K562 (cell line): Measurements from ENCODE around the gene PDZD2. TPM values are rescaled to one million over a fixed set of nuclear protein-coding genes. Genes with fewer than 3 reads are reported as not detected.

Source experiments
- ATAC-seq: fragments of 200-7000 bp; cut with Tn5 transposase; 3 replicates; pipeline ENCODE4 v1.9.1; 2020; ENCODE audit warnings: moderate library complexity
- BruUV-seq: library from RNA; stranded (reverse); fragments of 400-500 nt; replicated peaks from 2 replicates; lab custom pipeline; 2021; lab: Mats Ljungman, UMichigan
- CTCF ChIA-PET: fragments of 300-600 bp; formaldehyde crosslinking; extraction: SDS; loops from one replicate; lab custom pipeline; 2021; ENCODE audit warnings: low intra/inter-chr PET ratio; lab: Yijun Ruan, JAX
- POLR2A ChIA-PET: fragments of 300-600, 350-650 bp; sonication (Branson Sonifier 250); formaldehyde crosslinking; extraction: SDS; loops from one replicate; lab custom pipeline; 2021; ENCODE audit warnings: antibody characterized with exemption, inconsistent platforms; lab: Yijun Ruan, JAX
- DNase-seq, 4 experiments: peaks; one replicate each; pipeline versions ENCODE4 v3.0.0 to v3.0.0-alpha.2; 2011 to 2018; ENCODE audit warnings: low spot score in 3 of 4, mixed read lengths in 3 of 4; ENCODE audit errors: extremely low read depth in 1 of 4
- FAIRE-seq: peaks from 2 replicates; lab custom pipeline; 2011; peaks lifted over from hg19 to GRCh38; lab: Jason Lieb, UNC
- H2AFZ ChIP-seq: 2 replicates; pipeline ENCODE4 v1.6.0; 2011; ENCODE audit warnings: low read depth, low read length, control low read depth, inconsistent platforms
- H3K27ac ChIP-seq: fragments of 200-600 bp; 3 replicates; pipeline ENCODE4 v1.8.0; 2011; ENCODE audit warnings: low read depth, mild to moderate bottlenecking, control low read depth, inconsistent platforms, low read length, moderate library complexity, mixed read lengths; ENCODE audit errors: extremely low read depth
- H3K27me3 ChIP-seq, 2 experiments: fragments of 300-600 bp in 1 of 2; 2 replicates in 1 of 2; 3 replicates in 1 of 2; pipeline versions ENCODE4 v1.6.0 to v1.8.0; 2011; ENCODE audit warnings: inconsistent platforms in 2 of 2, low read length in 2 of 2, mild to moderate bottlenecking in 1 of 2, mixed read lengths in 1 of 2, moderate library complexity in 1 of 2; ENCODE audit not compliant: control insufficient read depth in 2 of 2, insufficient read depth in 2 of 2
- H3K36me3 ChIP-seq: fragments of 300-600 bp; 3 replicates; pipeline ENCODE4 v1.8.0; 2011; ENCODE audit warnings: mild to moderate bottlenecking, low read length, inconsistent platforms; ENCODE audit not compliant: control insufficient read depth, insufficient read depth
- H3K4me1 ChIP-seq, 2 experiments: fragments of 200-600 bp in 1 of 2; replicated peaks in 1 of 2; 2 replicates in 1 of 2; 3 replicates in 1 of 2; pipeline versions ENCODE4 v1.5.1 to v1.8.0; 2011; ENCODE audit warnings: inconsistent platforms in 2 of 2, low read length in 2 of 2, mild to moderate bottlenecking in 1 of 2, mixed read lengths in 1 of 2, moderate library complexity in 1 of 2; ENCODE audit not compliant: control insufficient read depth in 2 of 2, insufficient read depth in 2 of 2
- H3K4me2 ChIP-seq: 2 replicates; pipeline ENCODE4 v1.6.1; 2011; ENCODE audit warnings: low read length, control low read depth, inconsistent platforms, mixed read lengths; ENCODE audit not compliant: insufficient read depth
- H3K4me3 ChIP-seq: fragments of 200-600 bp; sonication (generic), shearing (Covaris generic); 2 replicates; pipeline ENCODE4 v1.5.1; 2016; ENCODE audit warnings: control low read depth, inconsistent platforms
- H3K79me2 ChIP-seq: fragments of 200-600 bp; 3 replicates; pipeline ENCODE4 v1.8.0; 2011; ENCODE audit warnings: low read length, inconsistent platforms; ENCODE audit not compliant: control insufficient read depth, insufficient read depth
- H3K9ac ChIP-seq, 2 experiments: 2 replicates each; pipeline versions ENCODE4 v1.6.0 to v1.6.1; 2011; ENCODE audit warnings: low read depth in 2 of 2, low read length in 2 of 2, control low read depth in 1 of 2, inconsistent platforms in 1 of 2, mild to moderate bottlenecking in 1 of 2, mixed read lengths in 1 of 2; ENCODE audit not compliant: insufficient read depth in 1 of 2
- H3K9me1 ChIP-seq: one replicate; pipeline ENCODE4 v1.6.0; 2011; ENCODE audit warnings: inconsistent platforms, mild to moderate bottlenecking, low read length, moderate library complexity; ENCODE audit not compliant: control insufficient read depth, insufficient read depth
- H3K9me3 ChIP-seq: replicated peaks from 2 replicates; pipeline ENCODE4 v1.5.1; 2011; ENCODE audit warnings: low read depth, low read length, inconsistent platforms; ENCODE audit not compliant: control insufficient read depth, insufficient read depth
- H4K20me1 ChIP-seq: replicated peaks from 2 replicates; pipeline ENCODE4 v1.6.1; 2011; ENCODE audit warnings: low read length, inconsistent platforms, mixed read lengths; ENCODE audit not compliant: control insufficient read depth, insufficient read depth
- NFE2L1 ChIP-seq: fragments of 450-650 bp; IDR thresholded peaks from 2 replicates; pipeline ENCODE4 v1.6.1; 2016; ENCODE audit warnings: missing genetic modification characterization, low read depth, mild to moderate bottlenecking, missing compliant biosample characterization, moderate library complexity, borderline replicate concordance
- TRIM28 ChIP-seq: fragments of 450-650 bp; IDR thresholded peaks from 2 replicates; pipeline ENCODE4 v1.6.1; 2017
- ZNF232 ChIP-seq: sonication (generic); formaldehyde crosslinking; IDR thresholded peaks from 2 replicates; pipeline ENCODE4 v1.8.0; 2022; ENCODE audit warnings: mild to moderate bottlenecking, missing genetic modification reagents
- WGBS: fragments of 100-300 bp; shearing (Covaris generic); methylation state at CpG from one replicate; pipeline ENCODE4 v1.1.6; 2016; ENCODE audit warnings: low coverage, mixed read lengths; ENCODE audit not compliant: insufficient coverage; ENCODE audit errors: missing lambda C conversion rate; 5-methylcytosine and 5-hydroxymethylcytosine counted together
- in situ Hi-C: fragments of 300-500 bp; cut with MboI; formaldehyde crosslinking; loops from 4 replicates; pipeline ENCODE4 v1.15.0; 2018; ENCODE audit warnings: inconsistent platforms, mixed read lengths
- intact Hi-C: fragments of 100-400 bp; cut with micrococcal nuclease; formaldehyde crosslinking; loops from 2 replicates; pipeline ENCODE4 v1.14.2; 2022
- polyA plus RNA-seq, 8 experiments: library from polyadenylated mRNA; depleted of rRNA in 4 of 8; stranded (reverse) in 5 of 8; unstranded in 3 of 8; fragments of >200 nt; fragmentation: Nextera tagmentation in 2 of 8; fragmentation: Illumina TruSeq in 1 of 8; extraction: Ambion mirVana in 2 of 8; extraction: Trizol in 1 of 8; gene quantifications; 2 replicates each; pipeline versions ENCODE4 v1.2.1 to v1.2.3, GENCODE V29; 2011 to 2014; ENCODE audit warnings: inconsistent platforms in 1 of 8, missing spikeins in 1 of 8
- total RNA-seq, 7 experiments: library from RNA; depleted of rRNA in 6 of 7; stranded (reverse); fragments of >200 nt in 6 of 7; fragmentation: Illumina TruSeq in 2 of 7; extraction: Trizol in 2 of 7; gene quantifications; 2 replicates each; pipeline versions ENCODE4 v1.2.1 to v1.2.3, GENCODE V29; 2011 to 2021; ENCODE audit warnings: low replicate concordance in 1 of 7
- TF ChIP-seq, protein P1 (sequence below): sonication (generic); formaldehyde crosslinking; IDR thresholded peaks from 2 replicates; pipeline ENCODE4 v1.8.1; 2023; ENCODE audit warnings: mild to moderate bottlenecking, missing genetic modification reagents
- TF ChIP-seq, protein P2 (sequence below): fragments of 250-450 bp; sonication (Bioruptor Pico); IDR thresholded peaks from 2 replicates; pipeline ENCODE4 v1.5.0; 2020; ENCODE audit warnings: mild to moderate bottlenecking
- TF ChIP-seq, protein P3 (sequence below): fragments of 250-450 bp; sonication (Bioruptor Pico); IDR thresholded peaks from 2 replicates; pipeline ENCODE4 v1.6.1; 2021; ENCODE audit warnings: mild to moderate bottlenecking
- TF ChIP-seq, protein P4 (sequence below): fragments of 250-450 bp; sonication (Bioruptor Pico); IDR thresholded peaks from 2 replicates; pipeline ENCODE4 v1.5.0; 2022; ENCODE audit warnings: mild to moderate bottlenecking

The PDZD2 gene
- total and polyA plus RNA-seq, 9 of the 15 experiments (the other 6 are each of a cell fraction or from before 2014, with no cell fraction given), result 0.02 to 0.08 (median 0.04) TPM; not detected in 6

DNA sequence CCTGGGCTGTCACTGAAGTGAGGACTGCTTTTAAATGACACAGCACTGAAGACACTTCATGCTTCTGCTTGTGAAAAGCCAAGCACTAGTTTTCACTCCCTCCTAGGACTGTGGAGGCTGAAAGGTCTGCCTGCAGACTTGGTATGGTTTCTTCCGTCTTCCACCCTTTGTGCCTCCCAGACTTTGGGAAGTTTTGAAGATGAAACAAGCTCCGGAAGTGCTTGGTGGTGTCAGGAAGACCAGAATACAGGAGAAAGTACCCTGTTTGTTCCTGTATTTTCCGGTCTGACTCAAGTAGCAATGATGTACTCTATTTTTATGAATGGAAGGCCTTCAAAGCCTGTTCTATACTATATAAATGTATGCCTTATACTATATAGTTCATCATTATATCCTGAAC, 222.7 kb downstream of the PDZD2 start (continued):
- TF ChIP-seq NFE2L1 (tag), result no peak
- TF ChIP-seq ZNF232 (CRISPR knock-in tag), result no peak
- TF ChIP-seq, protein P1, sequence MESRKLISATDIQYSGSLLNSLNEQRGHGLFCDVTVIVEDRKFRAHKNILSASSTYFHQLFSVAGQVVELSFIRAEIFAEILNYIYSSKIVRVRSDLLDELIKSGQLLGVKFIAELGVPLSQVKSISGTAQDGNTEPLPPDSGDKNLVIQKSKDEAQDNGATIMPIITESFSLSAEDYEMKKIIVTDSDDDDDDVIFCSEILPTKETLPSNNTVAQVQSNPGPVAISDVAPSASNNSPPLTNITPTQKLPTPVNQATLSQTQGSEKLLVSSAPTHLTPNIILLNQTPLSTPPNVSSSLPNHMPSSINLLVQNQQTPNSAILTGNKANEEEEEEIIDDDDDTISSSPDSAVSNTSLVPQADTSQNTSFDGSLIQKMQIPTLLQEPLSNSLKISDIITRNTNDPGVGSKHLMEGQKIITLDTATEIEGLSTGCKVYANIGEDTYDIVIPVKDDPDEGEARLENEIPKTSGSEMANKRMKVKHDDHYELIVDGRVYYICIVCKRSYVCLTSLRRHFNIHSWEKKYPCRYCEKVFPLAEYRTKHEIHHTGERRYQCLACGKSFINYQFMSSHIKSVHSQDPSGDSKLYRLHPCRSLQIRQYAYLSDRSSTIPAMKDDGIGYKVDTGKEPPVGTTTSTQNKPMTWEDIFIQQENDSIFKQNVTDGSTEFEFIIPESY (CRISPR knock-in tag), result no peak

DNA sequence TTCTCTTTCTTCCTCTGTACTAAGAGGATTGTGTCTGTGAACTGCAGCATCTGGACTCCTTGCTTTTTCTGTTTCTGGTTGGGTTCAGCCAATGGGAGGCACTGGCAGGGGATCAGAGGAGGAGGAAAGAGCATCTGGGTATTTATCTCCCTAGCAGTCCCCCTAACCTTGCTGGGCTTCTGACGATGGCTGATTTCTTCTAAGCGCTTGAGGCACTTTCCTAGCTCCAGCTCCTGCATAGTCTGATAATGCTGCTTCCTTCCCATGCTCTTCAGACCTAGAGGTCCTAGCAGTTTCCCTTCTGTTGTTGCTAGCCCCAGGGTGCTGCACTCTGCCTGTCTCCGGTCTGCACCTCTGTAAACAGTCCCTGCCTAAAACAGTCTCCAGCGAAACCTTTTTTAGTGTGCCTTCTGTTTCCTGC, 225.1 kb downstream of the PDZD2 start:
- ATAC-seq, result no peak
- Histone ChIP-seq H3K9ac (no peak overlapping the region), H2AFZ (no peak overlapping the region), H3K27ac (no peak overlapping the region), H3K4me1 (no peaks in the 10 kb centered on the region), H3K27me3 (peaks cover 10 to 28% of the 10 kb centered on the region in 2 experiments; a peak in 4 of 5 replicates), H3K9me3 (no peaks in the 10 kb centered on the region), H3K4me2 (no peak overlapping the region), H3K9me1 (no peaks in the 10 kb centered on the region), H3K36me3 (no peaks in the 10 kb centered on the region), H3K79me2 (no peaks in the 10 kb centered on the region), H3K4me3 (no peak overlapping the region), H4K20me1 (no peaks in the 10 kb centered on the region)
- ChIA-PET POLR2A (no interaction called here), CTCF (no interaction called here)
- in situ Hi-C loops, result no loop called here
- intact Hi-C loops, result no loop called here
- TF ChIP-seq, protein P2, sequence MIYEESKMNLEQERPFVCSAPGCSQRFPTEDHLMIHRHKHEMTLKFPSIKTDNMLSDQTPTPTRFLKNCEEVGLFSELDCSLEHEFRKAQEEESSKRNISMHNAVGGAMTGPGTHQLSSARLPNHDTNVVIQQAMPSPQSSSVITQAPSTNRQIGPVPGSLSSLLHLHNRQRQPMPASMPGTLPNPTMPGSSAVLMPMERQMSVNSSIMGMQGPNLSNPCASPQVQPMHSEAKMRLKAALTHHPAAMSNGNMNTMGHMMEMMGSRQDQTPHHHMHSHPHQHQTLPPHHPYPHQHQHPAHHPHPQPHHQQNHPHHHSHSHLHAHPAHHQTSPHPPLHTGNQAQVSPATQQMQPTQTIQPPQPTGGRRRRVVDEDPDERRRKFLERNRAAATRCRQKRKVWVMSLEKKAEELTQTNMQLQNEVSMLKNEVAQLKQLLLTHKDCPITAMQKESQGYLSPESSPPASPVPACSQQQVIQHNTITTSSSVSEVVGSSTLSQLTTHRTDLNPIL (CRISPR knock-in tag), result no peak
- TF ChIP-seq, protein P3, sequence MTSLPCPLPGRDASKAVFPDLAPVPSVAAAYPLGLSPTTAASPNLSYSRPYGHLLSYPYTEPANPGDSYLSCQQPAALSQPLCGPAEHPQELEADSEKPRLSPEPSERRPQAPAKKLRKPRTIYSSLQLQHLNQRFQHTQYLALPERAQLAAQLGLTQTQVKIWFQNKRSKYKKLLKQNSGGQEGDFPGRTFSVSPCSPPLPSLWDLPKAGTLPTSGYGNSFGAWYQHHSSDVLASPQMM (CRISPR knock-in tag), result no peak
- no peak for TF ChIP-seq TRIM28
- TF ChIP-seq, protein P4, sequence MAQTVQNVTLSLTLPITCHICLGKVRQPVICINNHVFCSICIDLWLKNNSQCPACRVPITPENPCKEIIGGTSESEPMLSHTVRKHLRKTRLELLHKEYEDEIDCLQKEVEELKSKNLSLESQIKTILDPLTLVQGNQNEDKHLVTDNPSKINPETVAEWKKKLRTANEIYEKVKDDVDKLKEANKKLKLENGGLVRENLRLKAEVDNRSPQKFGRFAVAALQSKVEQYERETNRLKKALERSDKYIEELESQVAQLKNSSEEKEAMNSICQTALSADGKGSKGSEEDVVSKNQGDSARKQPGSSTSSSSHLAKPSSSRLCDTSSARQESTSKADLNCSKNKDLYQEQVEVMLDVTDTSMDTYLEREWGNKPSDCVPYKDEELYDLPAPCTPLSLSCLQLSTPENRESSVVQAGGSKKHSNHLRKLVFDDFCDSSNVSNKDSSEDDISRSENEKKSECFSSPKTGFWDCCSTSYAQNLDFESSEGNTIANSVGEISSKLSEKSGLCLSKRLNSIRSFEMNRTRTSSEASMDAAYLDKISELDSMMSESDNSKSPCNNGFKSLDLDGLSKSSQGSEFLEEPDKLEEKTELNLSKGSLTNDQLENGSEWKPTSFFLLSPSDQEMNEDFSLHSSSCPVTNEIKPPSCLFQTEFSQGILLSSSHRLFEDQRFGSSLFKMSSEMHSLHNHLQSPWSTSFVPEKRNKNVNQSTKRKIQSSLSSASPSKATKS (CRISPR knock-in tag), result no peak
- 4% methylated on average over 4 of the region's 4 CpGs for WGBS
- FAIRE-seq, result no peak
- no peak for DNase-seq
- BruUV-seq, result no TSS peak
